ENCODE data around the gene FUT7.
"Not testable (repeated sequence)": the region's sequence is repeated elsewhere in the genome, so short reads cannot be mapped to it uniquely, and the experiment has no call there.

The FUT7 gene

DNA sequence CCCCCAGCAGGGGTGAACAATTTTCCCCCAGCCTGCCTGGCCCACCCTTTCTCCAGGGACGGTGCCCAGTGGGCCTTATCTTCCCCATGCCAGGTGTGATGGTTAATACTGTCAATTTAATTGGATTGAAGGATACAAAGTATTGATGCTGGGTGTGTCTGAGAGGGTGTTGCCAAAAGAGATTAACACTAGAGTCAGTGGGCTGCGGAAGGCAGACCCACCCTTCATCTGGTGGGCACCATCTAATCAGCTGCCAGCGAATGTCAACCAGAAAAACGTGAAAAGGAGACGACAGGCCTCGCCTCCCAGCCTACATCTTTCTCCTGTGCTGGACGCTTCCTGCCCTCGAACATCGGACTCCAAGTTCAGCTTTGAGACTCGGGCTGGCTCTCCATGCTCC lies 5.6 kb upstream of the FUT7 start:
- no peak for TF ChIP-seq CTCF (IDR thresholded peaks at IDR 0.05; ENCODE audit: low read depth, low read length, missing control alignments)
- in situ Hi-C loops (cut with HindIII; ENCODE audit: low sequenced_read_pairs) = loop anchor here (25.0 kb wide), 1 partner anchor 250 kb away; the partner anchor contains the start of genes CCDC183 and TMEM141
- no peak for DNase-seq (ENCODE audit: low read depth)
- no peak overlapping the region for H3K4me3 ChIP-seq (ENCODE audit: low read depth, low read length)

DNA sequence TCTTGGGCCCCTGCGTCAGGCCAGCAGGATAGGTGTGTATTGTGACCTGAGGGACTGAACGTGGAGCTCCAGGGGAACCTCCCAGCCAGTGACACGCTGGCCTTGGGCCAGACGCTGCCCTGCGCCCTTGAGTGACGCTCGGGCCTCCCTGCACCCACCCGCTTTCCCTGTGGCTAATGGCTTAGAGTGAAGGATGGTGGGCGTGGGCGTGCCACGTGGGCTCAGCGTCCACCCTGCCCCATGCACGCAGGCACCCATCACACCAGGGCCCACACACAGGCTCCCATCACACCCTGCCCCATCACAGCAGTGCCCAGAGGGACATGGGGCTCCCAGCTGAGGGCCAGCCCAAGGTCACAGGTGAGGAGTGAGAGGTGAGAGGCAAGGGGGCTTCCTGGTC lies 5.1 kb upstream of the FUT7 start:
- in situ Hi-C loops (cut with HindIII; ENCODE audit: low sequenced_read_pairs) = loop anchor here (25.0 kb wide), 1 partner anchor 250 kb away; the partner anchor contains the start of genes CCDC183 and TMEM141
- TF ChIP-seq CTCF (IDR thresholded peaks at IDR 0.05; ENCODE audit: low read depth, low read length, missing control alignments) = no peak
- H3K4me3 ChIP-seq (ENCODE audit: low read depth, low read length) = no peak overlapping the region
- DNase-seq (ENCODE audit: low read depth) = no peak

GRCh38 chr9:137035937-137036336 lies 4.0 kb upstream of the FUT7 start:
- no peak for TF ChIP-seq CTCF (IDR thresholded peaks at IDR 0.05; ENCODE audit: low read depth, low read length, missing control alignments)
- H3K4me3 ChIP-seq (ENCODE audit: low read depth, low read length) = no peak overlapping the region
- in situ Hi-C loops (cut with HindIII; ENCODE audit: low sequenced_read_pairs) = loop anchor here (25.0 kb wide), 1 partner anchor 249 kb away; the partner anchor contains the start of genes CCDC183 and TMEM141
- DNase-seq (ENCODE audit: low read depth) = no peak

DNA sequence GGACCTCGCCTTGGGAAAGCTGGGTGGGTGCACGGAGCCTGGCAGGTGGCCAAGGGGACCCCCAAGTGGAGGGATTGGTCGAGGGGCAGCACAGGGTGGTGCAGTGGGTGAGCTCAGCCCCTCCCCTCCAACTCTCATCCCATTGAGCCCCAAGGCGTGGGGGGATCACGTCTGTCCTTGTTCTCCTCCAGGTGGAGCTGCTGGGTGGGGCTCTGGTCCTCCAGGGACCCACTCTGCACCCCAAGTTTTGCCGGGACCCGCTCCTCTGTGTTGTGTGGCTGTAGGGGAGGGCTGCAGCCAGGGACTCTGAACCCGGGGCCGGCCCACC lies 3.6 kb upstream of the FUT7 start:
- H3K4me3 ChIP-seq (ENCODE audit: low read depth, low read length) = no peak overlapping the region
- TF ChIP-seq CTCF (IDR thresholded peaks at IDR 0.05; ENCODE audit: low read depth, low read length, missing control alignments) = no peak
- in situ Hi-C loops (cut with HindIII; ENCODE audit: low sequenced_read_pairs) = loop anchor here (25.0 kb wide), 1 partner anchor 248 kb away; the partner anchor contains the start of genes CCDC183 and TMEM141

GRCh38 chr9:137034709-137035506 lies 3.0 kb upstream of the FUT7 start:
- H3K4me3 ChIP-seq (ENCODE audit: low read depth, low read length) = no peak overlapping the region
- peak; percentile 93 for TF ChIP-seq CTCF (IDR thresholded peaks at IDR 0.05; ENCODE audit: low read depth, low read length, missing control alignments)
- DNase-seq (ENCODE audit: low read depth) = peak; percentile 63
- in situ Hi-C loops (cut with HindIII; ENCODE audit: low sequenced_read_pairs) = loop anchor here (25.0 kb wide), 1 partner anchor 248 kb away; the partner anchor contains the start of genes CCDC183 and TMEM141

More for the DNA sequence above, 3.6 kb upstream of the FUT7 start:
- DNase-seq (ENCODE audit: low read depth) = no peak

DNA sequence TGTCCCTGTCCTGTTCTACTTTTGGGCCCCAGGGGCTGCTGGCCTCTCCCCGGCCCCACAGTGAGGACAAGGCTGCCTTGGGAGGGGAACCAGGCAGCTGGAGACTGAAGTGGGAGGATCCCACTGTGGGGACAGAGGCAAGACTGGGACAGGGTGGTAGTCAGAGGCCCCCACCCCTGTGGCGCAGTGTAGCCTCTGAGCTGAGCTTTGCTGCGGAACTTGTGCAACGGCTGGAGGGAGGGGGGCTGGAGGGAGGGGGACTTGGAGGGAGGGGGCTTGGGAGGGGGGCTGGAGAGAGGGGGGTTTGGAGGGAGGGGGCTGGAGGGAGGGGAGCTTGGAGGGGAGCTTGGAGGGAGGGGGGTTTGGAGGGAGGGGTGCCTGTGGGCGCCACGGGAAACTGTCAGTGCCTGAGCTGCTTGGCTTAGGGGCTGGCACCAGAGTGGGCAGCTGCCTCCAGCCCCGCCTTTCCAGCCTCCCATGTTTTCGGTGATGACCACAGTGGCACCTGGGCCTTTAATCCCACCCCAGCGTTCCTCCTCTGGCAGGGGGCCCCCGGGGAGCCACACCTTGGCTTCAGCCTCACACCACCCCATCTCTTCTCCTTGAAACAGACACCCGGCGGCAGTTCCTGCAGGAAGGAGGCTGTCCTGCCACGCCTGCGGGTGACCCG lies 2.3 kb upstream of the FUT7 start:
- TF ChIP-seq CTCF (IDR thresholded peaks at IDR 0.05; ENCODE audit: low read depth, low read length, missing control alignments) = no peak
- in situ Hi-C loops (cut with HindIII; ENCODE audit: low sequenced_read_pairs) = loop anchor here (25.0 kb wide), 1 partner anchor 247 kb away; the partner anchor contains the start of genes CCDC183 and TMEM141
- H3K4me3 ChIP-seq (ENCODE audit: low read depth, low read length) = no peak overlapping the region
- no peak for DNase-seq (ENCODE audit: low read depth)

- H3K4me3 ChIP-seq (ENCODE audit: low read depth, low read length); DNase-seq (ENCODE audit: low read depth): not testable (repeated sequence)
- in situ Hi-C loops (cut with HindIII; ENCODE audit: low sequenced_read_pairs) = loop anchor here (25.0 kb wide), 1 partner anchor 246 kb away; the partner anchor contains the start of genes CCDC183 and TMEM141
Measured at GRCh38 chr9:137033481-137033880, 1.6 kb upstream of the FUT7 start.

Measured in astrocyte of the cerebellum (primary cell).